ENCODE results near the gene IPCEF1. TPM values are rescaled to one million over a fixed set of nuclear protein-coding genes. Genes with fewer than 3 reads are reported as not detected.

Gene IPCEF1
- total and polyA plus RNA-seq, 2 of the 8 experiments (the other 6 are each of a cell fraction or from before 2014, with no cell fraction given): 0.41 to 0.78 TPM

DNA sequence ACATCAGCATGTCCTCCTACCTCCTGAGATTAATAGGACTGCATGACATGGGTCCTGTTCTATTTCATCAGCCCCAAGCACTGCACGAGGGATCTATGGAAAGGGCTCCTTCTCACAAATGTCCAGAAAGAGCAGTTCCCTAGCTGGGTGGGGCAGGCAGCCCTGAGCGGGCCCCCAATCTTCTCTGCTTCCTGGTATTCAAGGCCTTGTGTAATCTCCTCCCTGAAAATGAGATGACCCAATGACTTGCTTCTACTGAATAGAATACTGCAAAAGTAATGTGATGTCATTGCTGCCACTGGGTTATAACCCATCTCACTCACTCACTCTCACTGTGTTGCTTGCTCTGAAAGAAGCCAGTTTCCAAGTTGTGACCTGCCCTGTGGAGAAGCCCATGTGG, 191.1 kb downstream of the IPCEF1 start:
- no peak overlapping the region for H3K56ac ChIP-seq (replicated peaks; ENCODE audit: insufficient read length, low read depth, low read length)
- no peaks in the 10 kb centered on the region for H3K23me2 ChIP-seq (ENCODE audit: low read depth, low read length)
- no peaks in the 10 kb centered on the region for H4K20me1 ChIP-seq (replicated peaks in 1 of 2; ENCODE audit: control insufficient read depth in 1 of 2, insufficient read depth in 2 of 2, low read length in 2 of 2)
- no peak overlapping the region for H3K27ac ChIP-seq (ENCODE audit: low read depth, low read length)
- H4K8ac ChIP-seq (ENCODE audit: extremely low read depth, insufficient read depth, low read length): no peak overlapping the region
- H2BK5ac ChIP-seq (ENCODE audit: low read depth, low read length): no peak overlapping the region
- DNase-seq (ENCODE audit: low read depth in 1 of 2, low spot score in 2 of 2): no peak
- peaks cover 5 to 6% of the 10 kb centered on the region in 2 experiments; a peak in 3 of 4 replicates for H3K9me3 ChIP-seq (ENCODE audit: insufficient read depth in 2 of 2, low read depth in 1 of 2, low read length in 1 of 2)
- H2AK5ac ChIP-seq (ENCODE audit: low read depth, low read length): no peak overlapping the region
- H4K5ac ChIP-seq (ENCODE audit: insufficient read length, low read depth, low read length): no peak overlapping the region
- H3K27me3 ChIP-seq (replicated peaks in 1 of 4; ENCODE audit: control insufficient read depth in 3 of 4, extremely low read depth in 1 of 4, insufficient read depth in 3 of 4, low read length in 3 of 4): peaks cover 0 to 1% (median 0%) of the 10 kb centered on the region in 4 experiments; a peak in 1 of 7 replicates
- no peak for FAIRE-seq
- no peak overlapping the region for H2BK120ac ChIP-seq (replicated peaks; ENCODE audit: low read depth, low read length)
- no peak overlapping the region for H2BK15ac ChIP-seq (ENCODE audit: low read length)
- H3K14ac ChIP-seq (ENCODE audit: insufficient read length): no peak overlapping the region
- H3K18ac ChIP-seq (ENCODE audit: extremely low read depth, low read length): no peak overlapping the region
- TF ChIP-seq RAD21 (IDR thresholded peaks at IDR 0.05 in 1 of 2, conservative IDR thresholded peaks at IDR 0.05 in 1 of 2; ENCODE audit: low read depth in 2 of 2, low read length in 2 of 2): no peak
- no peak for TF ChIP-seq SUZ12 (IDR thresholded peaks at IDR 0.05; ENCODE audit: low read length)
- TF ChIP-seq TAF7 (optimal IDR thresholded peaks at IDR 0.05; ENCODE audit: borderline replicate concordance, low read depth, low read length): no peak
- no peak overlapping the region for H4K91ac ChIP-seq (replicated peaks; ENCODE audit: insufficient read length, low read length)
- no peak overlapping the region for H3K4me2 ChIP-seq (ENCODE audit: insufficient read depth in 1 of 2, low read depth in 2 of 2, low read length in 2 of 2)
- ChIA-PET CTCF (ENCODE audit: partially characterized antibody) (interaction anchor here (0.6 to 2.0 kb wide), 6 partner anchors 9 to 338 kb away, joined by 3 to 5 read pairs (median 3); no protein-coding TSS in a partner anchor), POLR2A (ENCODE audit: partially characterized antibody) (no interaction called here)
- 90% methylated on average over 2 of the region's 2 CpGs; no CpG with 5 or more reads in 1 of the 2 experiments for WGBS, 2 experiments (ENCODE audit: extremely low coverage in 1 of 2, insufficient coverage in 1 of 2, insufficient read length in 1 of 2, insufficient replicate concordance in 2 of 2, low coverage in 1 of 2, low lambda C conversion rate in 2 of 2, missing lambda C conversion rate in 1 of 2)
- H2BK20ac ChIP-seq (ENCODE audit: low read length): no peak overlapping the region
- no peak overlapping the region for H3K9ac ChIP-seq (replicated peaks in 1 of 4; ENCODE audit: extremely low read depth in 1 of 4, low read depth in 3 of 4, low read length in 3 of 4)
- H2BK12ac ChIP-seq (ENCODE audit: low read depth, low read length): no peak overlapping the region
- H3K79me1 ChIP-seq (ENCODE audit: low read depth, low read length): no peaks in the 10 kb centered on the region
- no peaks in the 10 kb centered on the region for H3K79me2 ChIP-seq (ENCODE audit: control insufficient read depth in 1 of 2, insufficient read depth in 2 of 2, low read length in 2 of 2)
- H2AFZ ChIP-seq (ENCODE audit: low read length): no peak overlapping the region
- H3K36me3 ChIP-seq (ENCODE audit: control insufficient read depth in 2 of 4, insufficient read depth in 4 of 4, low read length in 3 of 4): no peaks in the 10 kb centered on the region
- no peak overlapping the region for H3K4ac ChIP-seq (replicated peaks; ENCODE audit: insufficient read length, low read depth, low read length)
- H3K4me3 ChIP-seq (ENCODE audit: extremely low read depth in 1 of 4, insufficient read depth in 2 of 4, low read depth in 3 of 4, low read length in 4 of 4): no peak overlapping the region
- H3K4me1 ChIP-seq (replicated peaks in 1 of 4; ENCODE audit: control insufficient read depth in 3 of 4, insufficient read depth in 4 of 4, low read length in 3 of 4): no peaks in the 10 kb centered on the region
- no peak overlapping the region for H3K23ac ChIP-seq (ENCODE audit: insufficient read length)
